HEK293T (cell line): ENCODE measurements around the gene ARHGEF2.

Source experiments
- ARNT ChIP-seq: fragments of 450-650 bp; IDR thresholded peaks from 2 replicates; pipeline ENCODE4 v1.6.1; 2017; ENCODE audit warnings: mild to moderate bottlenecking
- BHLHE40 ChIP-seq: fragments of 450-650 bp; IDR thresholded peaks from 2 replicates; pipeline ENCODE4 v1.6.1; 2016; ENCODE audit warnings: mild to moderate bottlenecking, moderate library complexity, borderline replicate concordance
- ELF4 ChIP-seq: fragments of 450-650 bp; IDR thresholded peaks from 2 replicates; pipeline ENCODE4 v1.6.1; 2017; ENCODE audit warnings: antibody characterized with exemption
- FOXA1 ChIP-seq: fragments of 450-650 bp; IDR thresholded peaks from 2 replicates; pipeline ENCODE4 v1.6.1; 2016; ENCODE audit warnings: mild to moderate bottlenecking
- FOXM1 ChIP-seq: fragments of 450-650 bp; IDR thresholded peaks from 2 replicates; pipeline ENCODE4 v1.6.1; 2017; ENCODE audit warnings: mild to moderate bottlenecking, borderline replicate concordance
- HDGF ChIP-seq: fragments of 450-650 bp; IDR thresholded peaks from 2 replicates; pipeline ENCODE4 v1.6.1; 2017; ENCODE audit warnings: antibody characterized with exemption, borderline replicate concordance
- LEF1 ChIP-seq: fragments of 450-650 bp; IDR thresholded peaks from 2 replicates; pipeline ENCODE4 v1.6.1; 2017; ENCODE audit warnings: mild to moderate bottlenecking, borderline replicate concordance
- SP1 ChIP-seq: fragments of 450-650 bp; IDR thresholded peaks from 2 replicates; pipeline ENCODE4 v1.6.1; 2017
- TARDBP ChIP-seq: fragments of 450-650 bp; IDR thresholded peaks from 2 replicates; pipeline ENCODE4 v1.6.1; 2016
- ZNF384 ChIP-seq: fragments of 450-650 bp; IDR thresholded peaks from 2 replicates; pipeline ENCODE4 v1.6.1; 2016

- no peak for TF ChIP-seq ELF4
- TF ChIP-seq FOXA1, result no peak
- TF ChIP-seq TARDBP, result no peak
- TF ChIP-seq SP1, result no peak
- no peak for TF ChIP-seq HDGF
- no peak for TF ChIP-seq BHLHE40
- no peak for TF ChIP-seq LEF1
- TF ChIP-seq ZNF384, result no peak
- no peak for TF ChIP-seq FOXM1
- TF ChIP-seq ARNT, result no peak
These were observed 6.0 kb upstream of the ARHGEF2 start for GRCh38 chr1:155984341-155984740.
